Mesendoderm (in vitro differentiated cells): ENCODE results near the gene FANK1.
A peak's percentile ranks its signal among the peaks of the same experiment; 100 is the strongest.
"Not testable (repeated sequence)": the region's sequence is repeated elsewhere in the genome, so short reads cannot be mapped to it uniquely, and the experiment has no call there.

ENCODE experiments used
- DNase-seq: peaks from one replicate; pipeline ENCODE4 v3.0.0; 2013
- H2AK5ac ChIP-seq: 2 replicates; pipeline ENCODE4 v1.6.1; 2013; ENCODE audit warnings: low read length, inconsistent platforms
- H2BK120ac ChIP-seq: 2 replicates; pipeline ENCODE4 v1.6.1; 2013; ENCODE audit warnings: low read depth, mild to moderate bottlenecking, low read length, moderate library complexity, mixed read lengths
- H2BK15ac ChIP-seq: replicated peaks from 2 replicates; pipeline ENCODE4 v1.6.1; 2013; ENCODE audit warnings: low read depth, mild to moderate bottlenecking, moderate library complexity
- H2BK5ac ChIP-seq: 2 replicates; pipeline ENCODE4 v1.6.1; 2013; ENCODE audit warnings: low read length, inconsistent platforms
- H3K18ac ChIP-seq: 2 replicates; pipeline ENCODE4 v1.6.1; 2013; ENCODE audit warnings: mild to moderate bottlenecking, low read length, mixed read lengths
- H3K23ac ChIP-seq: one replicate; pipeline ENCODE4 v1.6.1; 2013; ENCODE audit warnings: low read length
- H3K27ac ChIP-seq: 2 replicates; pipeline ENCODE4 v1.5.1; 2013; ENCODE audit warnings: low read depth, mild to moderate bottlenecking, inconsistent platforms, low read length, moderate library complexity
- H3K27me3 ChIP-seq: 2 replicates; pipeline ENCODE4 v1.6.1; 2013; ENCODE audit warnings: low read length, control low read depth, mild to moderate bottlenecking, inconsistent platforms; ENCODE audit not compliant: insufficient read depth, poor library complexity
- H3K36me3 ChIP-seq: 2 replicates; pipeline ENCODE4 v1.6.1; 2013; ENCODE audit warnings: low read length, inconsistent platforms; ENCODE audit not compliant: control insufficient read depth, insufficient read depth
- H3K4ac ChIP-seq: one replicate; pipeline ENCODE4 v1.6.1; 2013; ENCODE audit warnings: low read depth, mild to moderate bottlenecking, low read length, moderate library complexity
- H3K4me1 ChIP-seq: 2 replicates; pipeline ENCODE4 v1.6.1; 2013; ENCODE audit warnings: low read depth, low read length, inconsistent platforms; ENCODE audit not compliant: control insufficient read depth
- H3K4me2 ChIP-seq: 2 replicates; pipeline ENCODE4 v1.6.1; 2013; ENCODE audit warnings: low read length
- H3K4me3 ChIP-seq: 2 replicates; pipeline ENCODE4 v1.5.1; 2013; ENCODE audit warnings: mild to moderate bottlenecking, low read length
- H3K56ac ChIP-seq: one replicate; pipeline ENCODE4 v1.6.1; 2013; ENCODE audit warnings: low read length
- H3K79me1 ChIP-seq: 2 replicates; pipeline ENCODE4 v1.6.1; 2013; ENCODE audit warnings: low read length, inconsistent platforms
- H3K79me2 ChIP-seq: 2 replicates; pipeline ENCODE4 v1.6.1; 2013; ENCODE audit warnings: mild to moderate bottlenecking, low read length; ENCODE audit not compliant: control insufficient read depth, insufficient read depth
- H3K9ac ChIP-seq: 2 replicates; pipeline ENCODE4 v1.6.1; 2013; ENCODE audit warnings: low read length, inconsistent platforms
- H4K5ac ChIP-seq: one replicate; pipeline ENCODE4 v1.6.1; 2013; ENCODE audit warnings: low read length
- H4K8ac ChIP-seq: one replicate; pipeline ENCODE4 v1.6.1; 2013; ENCODE audit warnings: low read depth, mild to moderate bottlenecking, control low read depth, low read length, moderate library complexity
- WGBS: extraction: QIAGEN DNeasy Blood & Tissue Kit; methylation state at CpG from one replicate; pipeline ENCODE4 v1.1.7; 2013; ENCODE audit warnings: low lambda C conversion rate, missing lambda C conversion rate; ENCODE audit not compliant: insufficient coverage; ENCODE audit errors: extremely low coverage; 5-methylcytosine and 5-hydroxymethylcytosine counted together

Gene FANK1

GRCh38 chr10:125894176-125894575 lies 2.2 kb upstream of the FANK1 start:
- H3K36me3 ChIP-seq, H3K56ac ChIP-seq, H3K79me1 ChIP-seq, H2BK120ac ChIP-seq, H4K8ac ChIP-seq, H3K23ac ChIP-seq, H3K9ac ChIP-seq, H3K27me3 ChIP-seq, H3K27ac ChIP-seq, H3K4ac ChIP-seq, H2BK15ac ChIP-seq, H2BK5ac ChIP-seq, H3K4me3 ChIP-seq, H3K4me2 ChIP-seq, H2AK5ac ChIP-seq, H3K79me2 ChIP-seq, H3K18ac ChIP-seq, H3K4me1 ChIP-seq, DNase-seq, H4K5ac ChIP-seq: not testable (repeated sequence)
- WGBS: no CpG with 5 or more reads among the region's 3 CpGs

DNA sequence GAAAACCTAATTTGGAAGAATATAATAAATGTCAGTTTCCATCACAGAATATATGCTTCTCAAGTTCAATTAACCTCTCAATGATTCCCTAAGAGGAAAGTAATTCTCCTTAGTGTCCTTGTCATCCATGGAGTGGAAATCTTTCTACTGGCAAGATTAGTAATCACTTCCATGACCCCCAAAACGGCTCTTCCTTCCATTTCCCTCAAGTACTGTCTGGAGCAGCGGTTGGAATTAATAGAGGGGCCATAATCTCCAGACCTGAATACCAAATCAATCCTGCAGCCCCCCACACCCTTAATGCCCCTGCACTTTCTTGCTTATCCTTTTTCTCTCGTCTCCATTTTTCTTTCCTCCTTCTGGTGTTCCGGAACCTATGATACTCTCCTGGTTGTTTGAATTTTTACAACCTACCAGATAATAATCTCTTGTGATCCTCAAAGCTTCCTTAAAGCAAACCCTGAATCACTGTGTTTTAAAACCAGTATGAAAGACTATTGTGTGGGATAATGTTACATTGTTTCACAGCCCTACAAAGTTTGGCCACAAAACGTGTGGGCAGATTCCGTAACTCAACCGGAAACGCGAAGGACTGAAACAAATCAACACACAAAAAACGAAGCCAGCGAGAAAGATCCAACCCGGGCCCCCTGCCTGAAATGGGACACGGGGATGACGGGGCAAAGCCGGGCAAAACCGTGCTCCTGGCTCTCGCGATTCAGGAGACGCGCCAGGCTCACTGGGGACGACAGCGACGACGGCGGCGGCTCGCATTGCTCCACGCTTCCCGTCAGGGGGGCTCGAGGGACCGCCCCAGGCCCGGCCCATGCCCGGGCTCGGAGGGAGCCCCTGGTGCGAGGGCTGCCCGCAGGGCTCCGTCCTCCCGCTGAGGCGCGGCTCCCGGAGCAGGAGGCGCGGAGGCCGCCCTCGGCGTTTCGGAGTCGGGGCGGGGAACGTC lies 955 bp upstream of the FANK1 start:
- not testable (repeated sequence) for H3K27me3 ChIP-seq, H2BK15ac ChIP-seq, H2BK5ac ChIP-seq, H3K4me1 ChIP-seq, H3K36me3 ChIP-seq, H3K4ac ChIP-seq, H2BK120ac ChIP-seq, H4K5ac ChIP-seq, H3K23ac ChIP-seq, H4K8ac ChIP-seq, H3K79me1 ChIP-seq, H3K79me2 ChIP-seq, H2AK5ac ChIP-seq
- H3K4me3 ChIP-seq: peak overlapping the region; percentile 54
- peak overlapping the region; percentile 63 for H3K9ac ChIP-seq
- H3K56ac ChIP-seq: peak overlapping the region; percentile 56
- H3K18ac ChIP-seq: peak overlapping the region; percentile 75
- DNase-seq: peak; percentile 93
- peak overlapping the region; percentile 92 for H3K27ac ChIP-seq
- peak overlapping the region; percentile 7 for H3K4me2 ChIP-seq
- no CpG with 5 or more reads among the region's 50 CpGs for WGBS

GRCh38 chr10:125897317-125897716 lies 953 bp downstream of the FANK1 start:
- not testable (repeated sequence) for H3K36me3 ChIP-seq, H3K27me3 ChIP-seq, H4K5ac ChIP-seq, H4K8ac ChIP-seq, H3K79me2 ChIP-seq, H3K23ac ChIP-seq, H3K18ac ChIP-seq, H2AK5ac ChIP-seq, H3K79me1 ChIP-seq, H3K9ac ChIP-seq, H2BK5ac ChIP-seq, H3K56ac ChIP-seq, H3K4me3 ChIP-seq, H3K4me2 ChIP-seq, H3K4ac ChIP-seq, H3K4me1 ChIP-seq, DNase-seq, H3K27ac ChIP-seq, H2BK15ac ChIP-seq, H2BK120ac ChIP-seq
- no CpG with 5 or more reads among the region's 4 CpGs for WGBS

DNA sequence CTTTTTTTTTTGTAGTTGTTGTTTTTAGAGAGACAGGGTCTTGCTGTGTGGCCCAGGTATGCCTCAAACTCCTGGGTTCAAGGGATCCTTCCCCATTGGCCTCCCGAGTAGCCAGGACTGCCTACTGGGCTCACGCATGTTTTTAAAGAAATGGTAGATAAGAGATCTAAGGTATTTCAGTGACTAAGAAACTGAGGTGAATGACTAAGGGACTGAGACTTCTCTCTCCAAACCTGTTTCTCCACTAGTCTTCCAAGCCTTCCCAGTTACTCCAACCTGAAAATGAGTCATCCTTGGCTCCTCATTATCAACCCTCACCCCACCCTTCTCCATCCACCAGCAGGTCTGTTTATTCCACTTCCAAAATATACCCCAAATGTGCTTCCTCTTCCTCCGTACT lies 4.6 kb downstream of the FANK1 start:
- DNase-seq: peak; percentile 90
- not testable (repeated sequence) for H3K79me1 ChIP-seq

DNA sequence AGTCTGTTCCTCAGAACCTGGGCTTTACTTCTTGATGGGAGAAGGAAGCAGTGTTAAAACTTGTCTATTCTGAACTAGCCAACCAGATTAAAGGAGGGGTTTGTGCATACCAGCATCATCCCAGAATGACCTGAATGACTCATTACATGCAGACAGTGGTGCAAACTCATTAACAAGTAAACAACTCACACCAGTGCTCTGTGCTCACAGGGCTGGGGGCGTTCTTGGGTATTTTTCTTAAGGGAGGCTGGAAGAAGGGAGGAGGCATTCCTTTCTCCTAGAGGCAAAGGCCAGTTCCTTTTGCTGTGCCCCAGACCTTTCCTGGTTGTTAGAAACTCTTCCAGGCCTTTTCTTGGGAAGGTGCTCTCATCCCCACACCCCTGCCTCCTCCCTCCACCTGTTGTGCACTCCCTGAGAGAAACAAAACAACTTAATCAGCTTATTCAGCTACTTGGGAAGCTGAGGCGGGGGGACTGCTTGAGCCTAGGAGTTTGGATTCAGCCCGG lies 6.8 kb downstream of the FANK1 start:
- H3K18ac ChIP-seq, H3K23ac ChIP-seq, H2BK15ac ChIP-seq, H3K4ac ChIP-seq, H4K8ac ChIP-seq, H3K36me3 ChIP-seq, H3K27me3 ChIP-seq, H3K56ac ChIP-seq, H3K79me1 ChIP-seq, H3K9ac ChIP-seq, H2BK5ac ChIP-seq, H3K79me2 ChIP-seq, H4K5ac ChIP-seq, H2AK5ac ChIP-seq, H2BK120ac ChIP-seq, H3K4me3 ChIP-seq, H3K27ac ChIP-seq, H3K4me2 ChIP-seq, H3K4me1 ChIP-seq: not testable (repeated sequence)
- peak; percentile 86 for DNase-seq
- no CpG with 5 or more reads among the region's 3 CpGs for WGBS

More for the DNA sequence above, 4.6 kb downstream of the FANK1 start:
- H3K4ac ChIP-seq, H4K5ac ChIP-seq, H3K27ac ChIP-seq, H3K23ac ChIP-seq, H3K56ac ChIP-seq, H3K79me2 ChIP-seq, H3K4me2 ChIP-seq, H3K27me3 ChIP-seq, H3K4me3 ChIP-seq, H2BK15ac ChIP-seq, H3K18ac ChIP-seq, H2BK5ac ChIP-seq, H3K9ac ChIP-seq, H2AK5ac ChIP-seq, H4K8ac ChIP-seq, H3K36me3 ChIP-seq, H2BK120ac ChIP-seq, H3K4me1 ChIP-seq: not testable (repeated sequence)
- WGBS: no CpG with 5 or more reads among the region's 3 CpGs
